SH-SY5Y (cell line): ENCODE data around the gene ZNF681.
A peak's percentile ranks its signal among the peaks of the same experiment; 100 is the strongest.

ENCODE experiments used
- GATA2 ChIP-seq: IDR thresholded peaks from 2 replicates; pipeline ENCODE4 v1.6.1; 2011; ENCODE audit warnings: mild to moderate bottlenecking, low read depth, low read length
- GATA3 ChIP-seq: IDR thresholded peaks from 2 replicates; pipeline ENCODE4 v1.6.1; 2011; ENCODE audit warnings: low read depth, mild to moderate bottlenecking, low read length, moderate library complexity

Gene ZNF681

GRCh38 chr19:23758187-23759074 is at the start of gene ZNF681:
ZNF681 (minus strand) TSS chr19:23758891; CDS start chr19:23758749, 142 bp downstream.
- TF ChIP-seq GATA3, result no peak
- TF ChIP-seq GATA2, result peak; percentile 36; the same call in 1 of the 2 replicates

- TF ChIP-seq GATA2, result no peak
- TF ChIP-seq GATA3, result no peak
These were observed 46.0 kb upstream of the ZNF681 start for GRCh38 chr19:23804676-23805075.

GRCh38 chr19:23802290-23802689 is 43.6 kb upstream of the ZNF681 start:
- TF ChIP-seq GATA3 (peak; percentile 9; the same call in 1 of the 2 replicates), GATA2 (peak; percentile 33)

GRCh38 chr19:23801803-23802202 is 43.1 kb upstream of the ZNF681 start:
- TF ChIP-seq GATA2 (peak; percentile 42; the same call in 1 of the 2 replicates), GATA3 (peak; percentile 69)

GRCh38 chr19:23800868-23801267 is 42.2 kb upstream of the ZNF681 start:
- no peak for TF ChIP-seq GATA3
- TF ChIP-seq GATA2, result no peak

GRCh38 chr19:23800271-23800670 is 41.6 kb upstream of the ZNF681 start:
- TF ChIP-seq GATA3 (no peak), GATA2 (no peak)

GRCh38 chr19:23799321-23799720 is 40.6 kb upstream of the ZNF681 start:
- TF ChIP-seq GATA3 (no peak), GATA2 (no peak)

GRCh38 chr19:23795462-23795861 is 36.8 kb upstream of the ZNF681 start:
- TF ChIP-seq GATA3 (no peak), GATA2 (no peak)

GRCh38 chr19:23792784-23793183 is 34.1 kb upstream of the ZNF681 start:
- TF ChIP-seq GATA3 (no peak), GATA2 (no peak)

GRCh38 chr19:23790641-23791488 is 32.2 kb upstream of the ZNF681 start:
- TF ChIP-seq GATA3 (no peak), GATA2 (no peak)

GRCh38 chr19:23789246-23789645 is 30.6 kb upstream of the ZNF681 start:
- TF ChIP-seq GATA2 (no peak), GATA3 (no peak)

GRCh38 chr19:23788411-23788810 is 29.7 kb upstream of the ZNF681 start:
- TF ChIP-seq GATA3, result no peak
- no peak for TF ChIP-seq GATA2

- TF ChIP-seq GATA2 (no peak), GATA3 (no peak)
These were observed 28.4 kb upstream of the ZNF681 start for GRCh38 chr19:23787106-23787505.

GRCh38 chr19:23785982-23786381 is 27.3 kb upstream of the ZNF681 start:
- TF ChIP-seq GATA3, result no peak
- no peak for TF ChIP-seq GATA2

GRCh38 chr19:23784274-23784673 is 25.6 kb upstream of the ZNF681 start:
- TF ChIP-seq GATA2 (no peak), GATA3 (no peak)
